ENCODE measurements around the gene RPS14. TPM values are rescaled to one million over a fixed set of nuclear protein-coding genes. Genes with fewer than 3 reads are reported as not detected.

Gene RPS14
- total RNA-seq, 1 experiment from 2014 or later, result 2,031 TPM

- intact Hi-C loops (cut with micrococcal nuclease), result loop anchor here (10.0 kb wide), 2 partner anchors 300 to 600 kb away; no protein-coding TSS in a partner anchor
- no peak for DNase-seq
These were observed 15.1 kb downstream of the RPS14 start for GRCh38 chr5:150434464-150434863.

GRCh38 chr5:150431574-150431973, 18.0 kb downstream of the RPS14 start:
- no peak overlapping the region for H3K9ac ChIP-seq (ENCODE audit: low read length)
- no peaks in the 10 kb centered on the region for H4K20me1 ChIP-seq (ENCODE audit: low read length)
- POLR2A ChIA-PET (ENCODE audit: unreplicated experiment), result no interaction called here
- H3K9me2 ChIP-seq (replicated peaks; ENCODE audit: low read length), result no peaks in the 10 kb centered on the region
- H3K9me3 ChIP-seq (ENCODE audit: low read length), result no peaks in the 10 kb centered on the region
- H3K27me3 ChIP-seq (ENCODE audit: low read length), result no peaks in the 10 kb centered on the region
- H3F3A ChIP-seq (ENCODE audit: low read length, unreplicated experiment), result no peaks in the 10 kb centered on the region
- H3K79me2 ChIP-seq (ENCODE audit: low read length), result no peaks in the 10 kb centered on the region
- H2AFZ ChIP-seq (ENCODE audit: low read length), result no peak overlapping the region
- no peak overlapping the region for H3K27ac ChIP-seq (ENCODE audit: low read length)
- no peak for ATAC-seq
- no TSS peak for BruUV-seq (replicated peaks)
- H3K4me3 ChIP-seq (ENCODE audit: low read length), result no peak overlapping the region
- CTCF ChIA-PET, result no interaction called here
- no peak for DNase-seq
- TF ChIP-seq EZH2phosphoT487 (IDR thresholded peaks at IDR 0.05; ENCODE audit: borderline replicate concordance, low read length) (no peak), CTCF (conservative IDR thresholded peaks at IDR 0.05; ENCODE audit: low read depth, low read length) (no peak), EZH2 (IDR thresholded peaks at IDR 0.05; ENCODE audit: low read length, unreplicated experiment) (no peak)
- peaks cover 5% of the 10 kb centered on the region; the same call in 1 of the 2 replicates for H3K4me1 ChIP-seq (ENCODE audit: insufficient read depth, low read length)
- no peak overlapping the region for H3K4me2 ChIP-seq (ENCODE audit: low read length)
- intact Hi-C loops (cut with micrococcal nuclease), result loop anchor here (10.0 kb wide), 2 partner anchors 297 to 597 kb away; no protein-coding TSS in a partner anchor
- no peaks in the 10 kb centered on the region for H3K36me3 ChIP-seq (ENCODE audit: low read depth, low read length)

More at GRCh38 chr5:150434464-150434863, 15.1 kb downstream of the RPS14 start:
- Histone ChIP-seq H3K9me2 (replicated peaks; ENCODE audit: low read length) (no peaks in the 10 kb centered on the region), H3K9ac (ENCODE audit: low read length) (no peak overlapping the region), H3K4me1 (ENCODE audit: insufficient read depth, low read length) (peaks cover 7% of the 10 kb centered on the region; the same call in 1 of the 2 replicates), H3K27me3 (ENCODE audit: low read length) (no peaks in the 10 kb centered on the region), H3K36me3 (ENCODE audit: low read depth, low read length) (no peaks in the 10 kb centered on the region), H3K4me3 (ENCODE audit: low read length) (no peak overlapping the region), H3F3A (ENCODE audit: low read length, unreplicated experiment) (no peaks in the 10 kb centered on the region), H3K79me2 (ENCODE audit: low read length) (no peaks in the 10 kb centered on the region), H2AFZ (ENCODE audit: low read length) (no peak overlapping the region), H3K27ac (ENCODE audit: low read length) (no peak overlapping the region), H3K4me2 (ENCODE audit: low read length) (no peak overlapping the region), H3K9me3 (ENCODE audit: low read length) (no peaks in the 10 kb centered on the region), H4K20me1 (ENCODE audit: low read length) (no peaks in the 10 kb centered on the region)
- ChIA-PET CTCF (interaction anchor here (0.6 kb wide), 1 partner anchor 24 kb away, joined by 4 read pairs; no protein-coding TSS in a partner anchor), POLR2A (ENCODE audit: unreplicated experiment) (no interaction called here)
- no peak for ATAC-seq
- no TSS peak for BruUV-seq (replicated peaks)
- no peak for TF ChIP-seq EZH2 (IDR thresholded peaks at IDR 0.05; ENCODE audit: low read length, unreplicated experiment)
- no peak for TF ChIP-seq CTCF (conservative IDR thresholded peaks at IDR 0.05; ENCODE audit: low read depth, low read length)
- TF ChIP-seq EZH2phosphoT487 (IDR thresholded peaks at IDR 0.05; ENCODE audit: borderline replicate concordance, low read length), result no peak

- Histone ChIP-seq H3K27me3 (ENCODE audit: low read length) (no peaks in the 10 kb centered on the region), H3K36me3 (ENCODE audit: low read depth, low read length) (no peaks in the 10 kb centered on the region), H3K9ac (ENCODE audit: low read length) (no peak overlapping the region), H3K9me2 (replicated peaks; ENCODE audit: low read length) (no peaks in the 10 kb centered on the region), H3K9me3 (ENCODE audit: low read length) (no peaks in the 10 kb centered on the region), H3K79me2 (ENCODE audit: low read length) (no peaks in the 10 kb centered on the region), H2AFZ (ENCODE audit: low read length) (no peak overlapping the region), H3K4me1 (ENCODE audit: insufficient read depth, low read length) (no peaks in the 10 kb centered on the region), H4K20me1 (ENCODE audit: low read length) (no peaks in the 10 kb centered on the region), H3K4me2 (ENCODE audit: low read length) (no peak overlapping the region), H3K4me3 (ENCODE audit: low read length) (no peak overlapping the region), H3K27ac (ENCODE audit: low read length) (no peak overlapping the region), H3F3A (ENCODE audit: low read length, unreplicated experiment) (no peaks in the 10 kb centered on the region)
- intact Hi-C loops (cut with micrococcal nuclease), result loop anchor here (10.0 kb wide), 2 partner anchors 296 to 596 kb away; no protein-coding TSS in a partner anchor
- DNase-seq (no peak), ATAC-seq (no peak)
- ChIA-PET CTCF (no interaction called here), POLR2A (ENCODE audit: unreplicated experiment) (no interaction called here)
- no TSS peak for BruUV-seq (replicated peaks)
- TF ChIP-seq CTCF (conservative IDR thresholded peaks at IDR 0.05; ENCODE audit: low read depth, low read length), result no peak
- no peak for TF ChIP-seq EZH2 (IDR thresholded peaks at IDR 0.05; ENCODE audit: low read length, unreplicated experiment)
- TF ChIP-seq EZH2phosphoT487 (IDR thresholded peaks at IDR 0.05; ENCODE audit: borderline replicate concordance, low read length), result no peak
These were observed 18.5 kb downstream of the RPS14 start for GRCh38 chr5:150431048-150431447.

All from PC-3 (cell line).